Measurements from ENCODE around the gene TTC3. TPM values are rescaled to one million over a fixed set of nuclear protein-coding genes. Genes with fewer than 3 reads are reported as not detected.

TTC3 gene
- total RNA-seq, 1 donor from 2014 or later: 103 TPM

DNA sequence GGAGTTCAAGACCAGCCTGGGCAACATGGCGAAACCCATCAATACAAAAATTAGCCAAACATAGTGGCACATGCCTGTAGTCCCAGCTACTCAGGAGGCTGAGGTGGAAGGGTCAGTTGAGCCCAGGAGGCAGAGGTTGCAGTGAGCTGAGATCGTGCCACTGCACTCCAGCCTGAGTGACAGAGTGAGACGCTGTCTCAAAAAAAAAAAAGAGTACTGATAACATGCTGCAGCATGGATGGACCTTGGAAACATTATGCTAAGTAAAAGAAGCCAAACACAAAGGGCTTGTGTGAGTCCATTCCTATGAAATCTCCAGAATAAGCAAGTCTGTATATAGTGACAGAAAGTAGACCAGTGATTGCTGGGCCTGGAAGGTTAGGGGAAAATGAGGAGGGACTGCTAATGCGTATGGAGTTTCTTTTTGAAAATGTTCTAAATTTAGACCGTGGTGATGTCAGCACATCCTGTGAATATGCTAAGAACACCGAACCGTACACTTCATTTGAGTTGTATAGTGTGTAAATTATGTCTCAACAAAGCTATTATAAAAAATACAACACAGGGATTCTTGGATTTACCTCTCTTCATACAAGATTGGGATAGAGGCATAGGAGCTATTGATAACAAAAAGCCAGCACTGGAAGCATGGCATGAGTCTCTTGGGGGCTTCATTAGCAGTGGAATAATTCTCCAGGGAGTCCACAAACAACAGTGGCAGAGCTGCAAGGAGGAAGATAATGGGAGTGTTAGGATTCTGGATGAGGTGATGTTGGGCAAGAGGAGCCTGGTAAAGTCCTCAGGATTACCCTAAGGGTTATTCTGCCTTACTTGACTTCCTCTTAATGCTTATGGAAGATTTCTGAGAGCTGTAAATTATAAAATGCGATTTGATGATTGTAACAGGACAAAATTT is 73.5 kb downstream of the TTC3 start:
- DNase-seq (ENCODE audit: low spot score): no peak

DNA sequence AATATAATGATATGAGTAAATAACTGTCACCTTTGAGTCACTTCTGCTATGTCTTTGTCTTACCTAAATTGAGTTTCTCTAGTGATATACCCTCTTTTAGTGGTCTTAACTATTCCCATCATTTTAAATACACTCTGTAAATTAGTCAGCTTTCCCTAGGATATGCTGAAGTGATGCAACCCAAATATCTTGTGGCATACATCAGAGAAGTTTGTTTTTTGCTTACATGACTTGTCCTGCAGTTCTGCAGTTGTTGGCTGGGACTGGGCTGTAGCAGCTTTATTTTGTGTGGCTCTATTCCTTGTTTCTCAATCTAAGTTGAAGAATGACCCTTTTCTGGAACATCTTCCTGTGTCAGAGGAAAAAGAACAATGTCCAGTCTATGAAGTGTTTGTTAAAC is 76.4 kb downstream of the TTC3 start:
- DNase-seq (ENCODE audit: low spot score): no peak

DNA sequence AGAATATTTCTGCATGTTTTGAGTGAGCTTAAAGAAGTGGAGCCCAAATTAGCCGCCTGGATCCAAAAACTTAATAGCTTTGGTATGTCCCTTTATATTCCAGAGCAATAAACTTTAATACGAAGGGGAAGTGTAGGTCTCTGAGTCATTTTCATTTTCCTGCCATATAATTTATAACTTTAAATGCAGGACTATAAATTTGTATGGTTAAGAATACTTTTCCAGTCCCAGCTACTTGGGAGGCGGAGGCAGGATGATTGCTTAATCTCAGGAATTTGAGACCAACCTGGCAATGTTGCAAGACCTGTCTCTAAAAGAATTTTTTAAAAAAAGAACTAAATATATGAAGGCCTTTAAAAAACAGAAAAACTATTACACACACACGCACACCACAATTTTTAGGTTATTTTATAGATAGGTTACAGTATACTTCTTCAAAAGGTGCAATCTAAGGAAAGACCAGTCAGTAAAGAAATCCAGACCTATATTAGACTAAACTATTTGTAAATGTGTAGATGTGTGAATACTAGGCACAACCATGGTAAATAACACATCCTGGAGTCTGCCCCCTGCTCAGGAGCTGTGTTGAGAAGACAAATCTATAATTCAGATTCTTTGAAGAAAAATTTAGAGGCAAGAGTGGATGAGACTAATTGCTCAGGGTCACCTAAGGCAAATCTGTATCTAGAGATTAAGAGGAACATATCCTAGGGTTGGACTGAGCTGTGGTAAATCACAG is 80.3 kb downstream of the TTC3 start:
- no peak for DNase-seq (ENCODE audit: low spot score)

DNA sequence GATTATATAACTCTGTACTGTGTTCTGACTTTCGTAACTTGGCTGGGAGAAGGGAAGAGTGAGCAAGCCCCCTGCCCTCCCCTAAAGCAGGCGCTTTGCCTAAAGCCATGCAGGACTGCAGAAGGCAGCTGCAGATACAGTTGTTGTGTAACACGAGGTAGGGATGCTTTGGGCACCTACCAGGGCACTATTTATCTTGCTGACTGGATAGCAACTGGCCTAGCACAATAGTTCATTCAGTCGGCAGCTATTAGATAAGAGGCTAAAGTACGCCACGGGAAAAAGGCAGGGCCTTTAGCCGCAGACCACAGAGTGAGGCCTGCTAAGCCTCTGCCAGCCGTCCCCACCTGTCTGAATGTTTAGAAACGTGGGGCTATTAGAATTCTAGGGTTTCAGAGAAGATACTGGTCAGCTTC is 80.9 kb downstream of the TTC3 start:
- DNase-seq (ENCODE audit: low spot score): no peak

DNA sequence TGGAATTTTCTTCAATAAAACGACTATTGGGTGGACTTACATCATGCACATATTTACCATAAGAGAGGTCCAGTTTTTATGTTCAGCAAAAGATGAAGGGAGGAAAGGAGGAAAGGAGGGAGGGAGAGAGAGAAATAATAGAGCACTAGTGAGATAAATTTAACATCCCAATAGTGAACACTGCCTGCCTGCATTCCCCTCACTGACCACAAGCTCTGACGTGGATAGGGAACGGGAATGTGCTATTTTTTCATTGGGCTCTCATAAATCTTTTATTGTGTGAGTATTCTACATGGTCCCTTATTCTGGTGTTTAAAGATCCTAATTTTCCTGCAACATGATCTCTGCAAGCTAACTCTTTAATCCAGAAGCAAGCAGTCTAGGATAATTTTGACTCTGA is 82.1 kb downstream of the TTC3 start:
- DNase-seq (ENCODE audit: low spot score): no peak

DNA sequence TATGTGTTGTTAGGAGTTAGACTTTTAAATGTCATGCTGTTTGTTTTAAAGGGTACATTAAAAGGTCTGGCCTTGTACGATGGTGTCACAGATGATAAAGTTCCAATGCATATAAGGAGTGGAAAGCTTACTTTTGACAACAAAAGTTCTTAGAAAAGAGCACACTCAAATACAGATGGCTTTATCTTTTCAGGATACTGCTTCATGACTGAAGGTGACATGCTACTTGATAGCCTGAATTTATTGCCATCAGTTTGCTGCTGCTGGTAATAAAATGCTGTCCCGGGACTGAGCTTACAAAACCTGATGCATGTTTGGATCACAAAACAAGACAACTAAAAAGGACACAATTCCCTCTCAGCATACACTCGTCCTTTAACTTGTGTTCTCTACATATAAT is 84.9 kb downstream of the TTC3 start:
- DNase-seq (ENCODE audit: low spot score): no peak

DNA sequence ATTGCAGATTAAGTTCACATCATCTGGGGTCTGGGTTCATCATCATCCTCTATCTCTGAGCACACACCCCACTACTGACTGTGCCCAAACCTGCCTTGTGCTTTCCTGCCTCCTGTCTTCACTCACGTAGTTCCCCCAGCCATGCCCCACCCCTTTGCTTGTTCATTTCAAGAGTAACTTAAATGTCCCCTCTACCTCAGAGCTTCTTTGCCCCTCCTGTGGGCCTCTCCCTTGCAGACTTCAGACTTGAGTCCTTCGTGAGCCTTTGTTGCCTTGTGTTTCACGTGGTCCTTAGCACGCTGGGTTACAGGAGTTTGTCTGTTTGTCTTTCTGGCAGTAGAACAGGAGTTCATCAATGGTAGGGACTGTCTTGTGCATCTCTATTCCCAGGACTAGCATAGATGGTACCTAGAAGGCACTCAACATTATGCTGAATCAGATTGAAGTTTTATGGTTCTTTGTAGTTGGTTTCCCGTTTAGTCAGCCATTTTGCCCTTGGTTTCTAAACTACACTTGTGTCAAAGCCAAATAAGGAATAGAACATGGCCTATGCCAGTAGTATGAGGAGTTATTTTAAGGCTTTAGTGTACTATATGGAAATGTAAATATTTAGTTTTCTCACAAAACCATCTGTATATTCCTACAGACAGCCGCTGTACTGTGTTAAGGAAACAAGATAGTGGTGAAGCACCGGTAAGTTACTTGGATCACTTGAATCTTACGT is 86.2 kb downstream of the TTC3 start:
- no peak for DNase-seq (ENCODE audit: low spot score)

DNA sequence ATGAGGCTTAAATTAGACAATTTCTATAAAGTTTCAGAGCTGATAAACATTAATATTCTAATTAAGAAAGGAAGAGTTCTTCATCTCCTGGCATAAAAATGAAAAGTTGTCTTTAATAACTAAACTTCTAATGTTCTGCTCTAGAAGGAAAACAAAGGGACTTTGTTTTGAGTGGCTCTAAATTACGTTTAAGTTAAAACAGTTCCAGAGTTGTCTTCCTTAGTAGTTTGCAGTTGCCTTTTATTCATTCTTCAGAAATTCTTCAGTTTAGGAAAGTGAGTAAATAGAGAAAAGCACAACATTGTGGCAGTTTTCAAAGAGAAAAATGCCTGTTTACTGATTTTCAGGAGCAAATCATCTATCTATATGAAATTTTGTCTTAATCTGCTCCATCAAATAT is 86.9 kb downstream of the TTC3 start:
- DNase-seq (ENCODE audit: low spot score): no peak

DNA sequence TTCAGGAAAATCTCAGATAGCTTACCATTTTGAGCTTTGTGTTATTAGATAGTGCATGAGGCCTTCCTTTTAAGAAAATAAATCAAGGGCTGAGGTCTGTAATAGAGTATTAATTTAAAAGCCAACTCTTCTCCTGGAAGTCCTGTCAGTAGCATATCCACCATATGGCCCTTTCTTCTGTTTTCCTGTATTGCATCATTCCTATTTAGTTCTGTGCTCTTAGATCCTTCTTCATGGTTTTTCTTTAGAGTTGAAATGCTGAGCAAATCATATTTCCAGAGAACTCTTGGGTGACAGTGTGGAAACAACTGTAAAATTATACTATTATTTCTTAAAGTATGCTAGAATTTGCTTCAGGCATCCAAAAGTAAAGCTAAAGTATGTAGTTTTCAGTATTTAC is 91.7 kb downstream of the TTC3 start:
- no peak for DNase-seq (ENCODE audit: low spot score)

DNA sequence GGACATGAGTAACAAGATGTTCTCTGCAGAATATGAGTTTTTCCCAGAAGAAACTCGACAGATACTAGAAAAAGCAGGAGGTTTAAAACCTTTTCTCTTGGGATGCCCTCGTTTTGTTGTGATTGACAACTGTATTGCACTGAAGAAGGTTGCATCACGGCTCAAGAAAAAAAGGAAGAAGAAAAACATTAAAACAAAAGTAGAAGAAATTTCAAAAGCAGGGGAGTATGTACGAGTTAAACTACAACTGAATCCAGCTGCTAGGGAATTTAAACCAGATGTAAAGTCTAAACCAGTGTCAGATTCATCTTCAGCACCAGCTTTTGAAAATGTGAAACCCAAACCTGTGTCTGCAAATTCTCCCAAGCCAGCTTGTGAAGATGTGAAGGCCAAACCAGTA is 92.5 kb downstream of the TTC3 start:
- DNase-seq (ENCODE audit: low spot score): no peak

DNA sequence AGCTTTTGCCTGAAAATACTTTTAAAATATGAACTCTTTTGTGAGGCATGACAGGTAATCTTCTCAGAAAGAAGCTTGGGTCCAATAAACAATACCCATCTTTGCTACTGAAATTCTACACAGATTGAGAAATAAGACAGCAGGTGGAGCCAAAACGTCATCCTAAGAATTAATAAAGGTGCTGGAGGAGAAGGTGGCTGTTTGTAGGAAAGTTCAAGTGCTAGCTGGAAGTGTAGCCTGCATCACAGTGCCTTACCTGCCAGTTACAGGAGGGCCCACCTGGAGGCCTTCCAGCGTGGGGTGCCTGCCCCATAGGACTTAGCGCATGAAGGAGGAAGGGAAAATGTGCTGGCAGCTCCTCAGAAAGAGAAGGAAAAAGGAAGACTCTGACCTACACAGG is 93.7 kb downstream of the TTC3 start:
- DNase-seq (ENCODE audit: low spot score): no peak

DNA sequence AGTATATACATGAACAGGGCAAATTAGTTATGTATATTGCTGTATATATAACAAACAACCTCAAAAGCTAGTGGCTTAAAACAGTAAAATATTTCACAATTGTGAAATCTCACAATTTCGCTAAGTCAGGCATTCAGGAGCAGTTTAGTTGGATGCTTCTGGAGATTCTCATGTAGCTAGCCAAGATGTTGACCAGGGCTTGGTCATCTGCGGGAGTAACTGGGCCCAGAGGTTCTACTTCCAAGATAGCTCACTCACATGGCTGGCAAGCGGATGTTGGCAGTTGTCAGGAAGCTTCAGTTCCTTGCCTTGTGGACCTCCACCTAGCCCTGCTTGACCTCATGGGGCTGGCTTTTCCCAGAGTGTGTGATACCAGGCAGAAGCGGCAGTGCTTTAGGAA is 95.6 kb downstream of the TTC3 start:
- DNase-seq (ENCODE audit: low spot score): no peak

DNA sequence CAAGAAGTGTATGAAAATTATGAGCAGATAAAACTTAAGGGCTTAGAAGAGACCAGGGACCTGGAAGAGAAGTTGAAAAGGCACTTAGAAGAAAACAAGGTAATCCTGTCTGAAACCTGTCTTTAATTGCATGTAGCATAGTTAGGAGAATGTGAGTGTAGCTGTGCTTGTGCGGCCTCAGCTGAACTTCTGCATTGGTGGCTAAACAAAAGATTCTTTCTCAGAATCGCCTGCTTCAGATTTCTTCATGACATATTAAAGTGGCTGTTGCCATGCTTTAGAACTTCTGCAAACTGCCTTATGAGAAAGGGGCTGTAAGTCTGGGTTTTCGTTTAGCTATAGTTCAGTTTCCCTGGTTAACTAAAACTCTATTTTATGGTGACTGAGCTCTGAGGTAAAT is 99.6 kb downstream of the TTC3 start:
- DNase-seq (ENCODE audit: low spot score): no peak

DNA sequence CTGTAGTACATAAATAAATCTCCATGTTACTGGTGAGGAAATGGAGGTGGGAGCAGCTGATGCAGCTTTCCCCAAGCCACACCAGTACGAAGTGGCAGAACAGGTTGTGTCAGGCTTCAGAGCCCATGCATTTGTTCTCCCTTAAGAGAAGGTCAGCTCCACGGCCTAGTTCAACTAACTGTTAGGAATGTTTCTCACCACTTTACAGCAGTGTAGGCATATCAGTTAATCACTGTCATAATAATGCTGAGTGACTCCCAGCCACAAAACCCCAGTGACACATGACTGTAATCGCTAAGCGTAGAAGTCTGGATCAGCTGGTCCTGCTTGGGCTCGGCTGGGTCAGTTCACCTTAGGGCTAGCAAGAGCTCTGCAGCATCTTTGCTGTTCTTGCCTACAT is 103.7 kb downstream of the TTC3 start:
- DNase-seq (ENCODE audit: low spot score): no peak

DNA sequence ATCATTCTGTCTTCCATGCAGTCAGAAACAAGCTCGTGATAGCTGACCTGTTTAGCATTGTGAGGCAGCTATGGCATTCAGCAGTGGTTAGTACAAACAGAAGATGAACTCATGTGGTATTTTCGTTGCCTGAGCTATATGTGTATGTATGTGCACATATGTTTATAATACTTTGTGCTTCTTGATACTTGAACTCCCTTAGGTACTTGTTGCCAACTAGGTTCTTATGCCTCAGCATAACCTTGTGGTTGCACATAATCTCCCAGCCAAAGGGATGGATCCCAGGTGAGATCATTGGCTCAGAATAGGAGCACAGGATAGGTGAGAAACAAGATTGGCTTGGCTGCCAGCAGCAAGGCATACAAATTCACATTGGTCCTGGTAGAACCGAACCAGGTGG is 108.0 kb downstream of the TTC3 start:
- no peak for DNase-seq (ENCODE audit: low spot score)

DNA sequence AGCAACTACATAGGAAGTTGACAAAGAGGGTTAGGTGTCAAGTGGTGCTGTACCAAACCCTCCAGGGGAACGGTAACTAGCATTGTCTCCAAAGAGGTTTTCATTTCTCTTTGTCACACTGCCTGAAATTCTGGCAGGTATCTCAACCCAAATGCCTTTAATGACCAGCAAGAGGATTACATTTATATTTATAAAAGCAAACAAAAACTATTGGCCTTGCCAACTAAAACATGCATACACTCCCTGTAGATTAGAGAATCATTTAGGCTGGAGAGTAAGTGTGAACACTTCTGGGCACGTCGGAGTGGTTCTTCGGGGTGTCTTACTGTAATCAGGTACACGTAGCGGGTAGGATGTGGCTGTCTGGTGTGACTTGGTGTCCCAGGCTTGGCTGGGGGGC is 109.2 kb downstream of the TTC3 start:
- DNase-seq (ENCODE audit: low spot score): no peak

DNA sequence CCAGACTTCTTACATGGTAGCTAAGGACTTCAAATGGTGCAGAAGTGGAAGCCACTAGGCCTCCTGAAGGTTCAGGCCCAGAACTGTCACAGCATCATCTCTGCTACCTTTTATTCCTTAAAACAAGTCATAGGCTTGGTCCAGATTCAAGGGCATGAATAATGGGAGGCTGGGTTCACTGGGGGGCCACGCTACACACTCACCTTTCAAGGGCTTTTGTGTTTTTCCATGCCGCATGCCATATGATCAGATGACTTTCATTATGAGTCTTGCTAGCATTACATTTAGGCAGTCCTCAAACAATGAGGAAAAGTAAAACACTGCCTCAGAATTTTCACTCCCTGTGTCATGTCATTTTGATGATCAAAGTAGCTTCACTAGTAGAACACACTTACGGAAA is 110.7 kb downstream of the TTC3 start:
- DNase-seq (ENCODE audit: low spot score): no peak

DNA sequence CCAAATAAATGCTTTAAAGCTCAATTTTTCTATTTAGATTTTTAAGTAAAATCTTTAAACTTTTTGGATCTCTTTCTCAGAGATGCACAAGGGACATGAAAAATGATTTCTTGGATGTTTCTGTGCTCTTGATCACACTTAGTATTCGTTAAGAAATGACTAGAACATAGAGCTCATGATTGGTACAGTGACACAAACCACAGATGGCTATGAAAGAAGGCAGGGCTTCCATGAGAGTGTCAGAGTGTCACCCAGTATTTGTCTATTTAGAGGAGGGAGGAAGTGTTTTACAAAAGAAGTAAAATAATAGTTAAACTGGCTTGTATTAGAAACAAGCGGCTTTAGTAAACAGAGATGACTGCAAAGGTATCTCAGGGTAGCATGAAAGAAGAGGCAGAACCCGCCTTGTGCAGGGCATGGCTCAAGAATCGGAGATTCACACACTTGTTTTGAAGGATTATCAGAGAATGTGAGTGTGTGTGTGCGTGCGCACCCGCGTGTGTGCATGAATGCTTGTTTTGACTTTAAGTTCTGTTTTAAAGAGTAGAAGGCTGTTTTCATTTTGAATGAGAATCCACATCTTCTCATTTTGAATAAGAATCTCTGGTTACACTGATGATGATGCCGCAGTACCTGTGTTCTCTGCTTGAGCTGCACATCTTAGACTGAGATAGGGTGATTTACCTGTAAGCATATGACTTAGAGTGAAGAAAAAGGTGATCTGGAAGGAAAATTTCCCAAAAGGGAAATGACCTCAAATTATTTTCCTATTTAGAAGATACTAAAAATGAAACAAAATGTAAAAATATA is 111.9 kb downstream of the TTC3 start:
- no peak for DNase-seq (ENCODE audit: low spot score)

DNA sequence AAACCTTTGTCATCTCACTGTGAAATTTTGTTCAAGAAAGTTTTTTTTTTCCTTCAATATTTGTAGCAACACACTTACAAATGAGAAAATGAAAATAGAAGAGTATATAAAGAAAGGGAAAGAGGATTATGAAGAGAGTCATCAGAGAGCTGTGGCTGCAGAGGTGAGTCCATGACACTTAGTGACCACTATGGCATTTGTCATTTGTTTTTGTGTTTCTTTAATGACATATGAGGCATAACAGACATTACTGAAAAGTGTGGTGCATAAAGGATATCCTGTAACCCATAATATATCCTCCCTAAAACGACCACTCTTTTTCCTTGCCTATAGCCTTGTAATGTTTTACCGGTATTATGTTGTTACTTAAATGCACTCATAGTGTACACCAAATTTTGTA is 113.9 kb downstream of the TTC3 start:
- no peak for DNase-seq (ENCODE audit: low spot score)

DNA sequence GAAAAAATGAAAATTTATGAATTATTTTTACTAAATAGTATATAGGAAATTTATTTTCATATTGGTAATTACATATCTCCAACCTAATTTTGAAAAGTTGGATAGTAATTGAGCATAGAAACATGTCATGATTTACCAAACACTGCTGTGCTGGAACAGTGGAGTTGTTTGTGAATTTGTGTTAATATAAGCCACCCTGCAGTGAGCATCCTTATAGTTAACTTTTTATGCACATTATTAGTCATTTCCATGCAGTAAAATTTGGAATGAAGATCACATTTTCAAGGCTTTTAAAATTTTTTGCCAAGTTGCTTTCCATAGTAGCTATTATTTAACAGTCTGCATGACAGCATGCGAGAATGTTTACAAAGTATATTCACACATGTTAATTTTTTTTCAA is 115.8 kb downstream of the TTC3 start:
- DNase-seq (ENCODE audit: low spot score): no peak

DNA sequence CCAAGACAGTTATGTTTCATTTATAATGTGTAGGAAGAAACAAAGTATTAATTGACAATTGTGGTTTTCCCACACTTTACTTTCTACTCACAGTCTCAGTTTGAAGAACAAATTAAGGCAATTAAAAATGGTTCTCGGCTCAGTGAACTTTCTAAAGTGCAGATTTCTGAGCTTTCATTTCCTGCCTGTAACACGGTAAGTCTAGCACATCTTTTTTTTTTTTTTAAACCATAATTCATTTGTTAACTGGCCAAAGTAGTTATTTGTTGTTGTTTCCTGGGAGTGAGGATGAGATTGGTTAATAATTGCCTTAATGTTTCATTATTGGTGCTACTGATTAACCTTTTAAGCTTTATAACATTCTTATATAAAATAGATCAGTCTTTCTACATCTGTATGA is 119.0 kb downstream of the TTC3 start:
- DNase-seq (ENCODE audit: low spot score): no peak

DNA sequence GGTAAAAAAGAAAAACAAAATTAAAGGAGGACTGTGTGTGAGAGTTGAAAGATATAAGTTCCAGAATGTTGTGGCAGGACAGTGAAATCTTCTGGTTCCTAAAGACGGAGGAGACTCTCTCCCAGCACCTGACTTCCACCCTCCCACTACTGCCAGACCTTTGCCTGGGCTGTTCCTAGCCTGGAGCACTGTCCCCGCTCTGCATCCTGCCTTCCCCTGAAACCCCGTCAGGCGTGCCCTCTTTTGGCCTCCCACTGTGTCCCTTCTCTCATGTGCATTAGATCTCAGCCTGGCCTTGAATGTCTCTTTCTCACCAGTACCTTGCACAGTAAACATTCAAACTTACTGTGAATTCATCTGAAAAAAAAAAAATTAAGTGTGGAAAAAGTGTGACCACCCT is 120.0 kb downstream of the TTC3 start:
- no peak for DNase-seq (ENCODE audit: low spot score)
